Aorta (tissue), 5 donors: ENCODE measurements around the gene HNRNPF. TPM values are rescaled to one million over a fixed set of nuclear protein-coding genes. Genes with fewer than 3 reads are reported as not detected.

Source experiments
- ATAC-seq: fragments of 200-7000 bp; cut with Tn5 transposase; one replicate; pipeline ENCODE4 v1.9.1; 2022; ENCODE audit warnings: moderate library complexity; ENCODE audit not compliant: low FRiP score
- DNase-seq, 2 donors: peaks; one replicate each; pipeline ENCODE4 v3.0.0-alpha.2; 2020
- H3K27ac ChIP-seq, 2 donors: one replicate each; pipeline ENCODE4 v1.5.1; 2013; ENCODE audit warnings: low read length in 2 of 2, mild to moderate bottlenecking in 2 of 2, moderate library complexity in 2 of 2, control low read depth in 1 of 2, inconsistent platforms in 1 of 2, low read depth in 1 of 2
- H3K27me3 ChIP-seq, 2 donors: one replicate each; pipeline ENCODE4 v1.6.1; 2013; ENCODE audit warnings: control low read depth in 1 of 2, low read length in 1 of 2, mild to moderate bottlenecking in 1 of 2, moderate library complexity in 1 of 2; ENCODE audit not compliant: insufficient read depth in 2 of 2, control insufficient read depth in 1 of 2
- H3K36me3 ChIP-seq, 2 donors: one replicate each; pipeline ENCODE4 v1.6.1; 2013; ENCODE audit warnings: control low read depth in 1 of 2, low read length in 1 of 2, mild to moderate bottlenecking in 1 of 2; ENCODE audit not compliant: insufficient read depth in 2 of 2, control insufficient read depth in 1 of 2
- H3K4me1 ChIP-seq, 2 donors: one replicate each; pipeline ENCODE4 v1.6.1; 2013; ENCODE audit warnings: low read length in 2 of 2, control low read depth in 1 of 2, mild to moderate bottlenecking in 1 of 2, moderate library complexity in 1 of 2; ENCODE audit not compliant: insufficient read depth in 2 of 2, control insufficient read depth in 1 of 2
- H3K4me3 ChIP-seq, 2 donors: one replicate each; pipeline ENCODE4 v1.5.1; 2013; ENCODE audit warnings: low read length in 2 of 2, control low read depth in 1 of 2, mild to moderate bottlenecking in 1 of 2
- H3K9me3 ChIP-seq: one replicate; pipeline ENCODE4 v1.6.1; 2013; ENCODE audit warnings: mild to moderate bottlenecking, low read length; ENCODE audit not compliant: control insufficient read depth
- WGBS, 2 donors: extraction: QIAGEN DNeasy Blood & Tissue Kit; methylation state at CpG; one replicate each; pipeline ENCODE4 v1.1.7; 2013; 5-methylcytosine and 5-hydroxymethylcytosine counted together
- intact Hi-C, 2 donors: fragments of 100-400 bp; cut with DNase I; formaldehyde crosslinking; loops; one replicate each; pipeline versions ENCODE4 v1.14.2 to v1.15.0; 2022
- polyA plus RNA-seq, 2 donors: library from polyadenylated mRNA; stranded (reverse); fragments of 200-250 nt; gene quantifications; one replicate each; pipeline ENCODE4 v1.2.3, GENCODE V29; 2013
- total RNA-seq, 2 donors: library from RNA; stranded (reverse); fragmentation: NEBNext Ultra II Directional; extraction: Animal tissue kit (Norgen Biotek cat#: 25700); gene quantifications; one replicate each; pipeline ENCODE4 v1.2.1, GENCODE V29; 2021
- donor health status: healthy with polysubstance abuse.
- donor health status: Bipolar disorder and iron deficiency.
- donor health status: DM: no; HTN: no; CAD: no.
- donor health status: DM: no; HTN: no; CAD: no.
- donor health status: DM: yes; HTN: yes; CAD: no.

The HNRNPF gene
- total and polyA plus RNA-seq, 4 donors = 54.3 to 114 (median 83.3) TPM

DNA sequence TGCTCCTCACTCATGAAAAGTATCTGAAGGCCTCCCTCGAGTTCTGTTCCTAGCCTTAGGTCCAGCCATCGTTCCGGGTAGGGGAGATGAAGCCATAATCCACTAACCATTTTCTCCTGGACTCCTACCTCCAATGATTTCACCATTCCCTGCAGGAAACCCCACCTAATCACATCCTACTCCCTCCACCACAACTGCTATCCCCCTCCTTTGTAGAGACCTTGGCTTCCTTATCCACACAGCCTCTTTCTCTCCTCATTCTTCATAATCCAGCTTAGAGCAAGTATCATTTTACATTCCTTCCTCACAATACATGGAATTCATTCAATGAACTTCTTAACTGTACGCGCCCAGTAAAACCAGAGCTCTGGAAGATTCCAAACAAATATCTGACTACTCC, 18.7 kb downstream of the HNRNPF start:
- 79 to 81% methylated on average over 5 of the region's 5 CpGs for WGBS, 2 donors
- Histone ChIP-seq H3K9me3 (no peaks in the 10 kb centered on the region), H3K27me3 (no peaks in the 10 kb centered on the region), H3K4me1 (no peaks in the 10 kb centered on the region), H3K4me3 (no peak overlapping the region), H3K27ac (no peak overlapping the region), H3K36me3 (peaks cover 13 to 18% of the 10 kb centered on the region in 2 donors)
- intact Hi-C loops = no loop called here
- DNase-seq = no peak
- ATAC-seq = no peak

DNA sequence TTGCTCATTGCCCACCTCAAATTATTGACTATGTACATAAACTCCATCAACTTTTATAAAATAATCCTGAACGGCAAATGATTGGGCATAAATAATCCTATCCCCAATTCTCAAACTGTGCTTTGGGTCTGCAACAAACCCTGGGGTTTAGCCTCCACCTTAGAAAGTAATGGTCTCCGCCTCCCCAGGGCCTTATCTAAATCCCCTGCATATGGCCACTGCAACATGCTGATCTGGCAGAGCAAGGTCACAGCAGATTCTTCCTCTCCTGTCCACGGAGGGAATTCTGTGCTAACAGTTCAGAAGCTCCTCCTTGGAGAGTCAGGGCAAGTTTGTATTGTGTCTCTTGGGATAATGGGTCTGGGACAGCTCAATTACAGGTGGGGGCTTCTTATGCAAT, 19.1 kb downstream of the HNRNPF start:
- 62 to 67% methylated on average over 3 of the region's 3 CpGs for WGBS, 2 donors
- Histone ChIP-seq H3K27ac (peak overlapping the region in 1 of 2 donors; percentile 14), H3K4me3 (no peak overlapping the region), H3K36me3 (peaks cover 14 to 18% of the 10 kb centered on the region in 2 donors), H3K27me3 (peaks cover 0 to under 1% of the 10 kb centered on the region in 2 donors), H3K4me1 (no peaks in the 10 kb centered on the region), H3K9me3 (no peaks in the 10 kb centered on the region)
- ATAC-seq (no peak), DNase-seq (peak in 1 of 2 donors; percentile 6)
- intact Hi-C loops = no loop called here

DNA sequence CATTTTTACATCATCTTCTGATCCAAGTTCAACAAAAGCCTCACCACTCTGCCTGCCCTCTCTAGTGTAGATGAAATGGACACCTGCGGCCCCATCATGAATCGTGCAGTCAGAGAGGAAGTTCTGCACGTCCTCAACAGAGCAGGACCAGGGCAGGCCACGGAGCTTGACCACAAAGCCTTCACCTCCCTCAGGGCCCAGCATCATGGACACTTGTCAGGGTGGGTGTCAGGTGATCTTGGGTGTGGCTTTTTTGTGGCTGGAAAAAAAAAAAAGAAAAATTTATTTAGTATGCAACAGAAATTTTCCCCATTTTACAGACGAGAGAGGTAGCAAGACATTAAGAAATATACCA, 21.3 kb downstream of the HNRNPF start:
- ATAC-seq = no peak
- Histone ChIP-seq H3K4me3 (no peak overlapping the region), H3K27ac (no peak overlapping the region), H3K4me1 (no peaks in the 10 kb centered on the region), H3K36me3 (peaks cover 9 to 13% of the 10 kb centered on the region in 2 donors), H3K9me3 (no peaks in the 10 kb centered on the region), H3K27me3 (peaks cover 0 to 2% of the 10 kb centered on the region in 2 donors)
- peak; percentile 17 to 49 for DNase-seq
- intact Hi-C loops = no loop called here
- 78% methylated on average over 5 of the region's 5 CpGs for WGBS, 2 donors

DNA sequence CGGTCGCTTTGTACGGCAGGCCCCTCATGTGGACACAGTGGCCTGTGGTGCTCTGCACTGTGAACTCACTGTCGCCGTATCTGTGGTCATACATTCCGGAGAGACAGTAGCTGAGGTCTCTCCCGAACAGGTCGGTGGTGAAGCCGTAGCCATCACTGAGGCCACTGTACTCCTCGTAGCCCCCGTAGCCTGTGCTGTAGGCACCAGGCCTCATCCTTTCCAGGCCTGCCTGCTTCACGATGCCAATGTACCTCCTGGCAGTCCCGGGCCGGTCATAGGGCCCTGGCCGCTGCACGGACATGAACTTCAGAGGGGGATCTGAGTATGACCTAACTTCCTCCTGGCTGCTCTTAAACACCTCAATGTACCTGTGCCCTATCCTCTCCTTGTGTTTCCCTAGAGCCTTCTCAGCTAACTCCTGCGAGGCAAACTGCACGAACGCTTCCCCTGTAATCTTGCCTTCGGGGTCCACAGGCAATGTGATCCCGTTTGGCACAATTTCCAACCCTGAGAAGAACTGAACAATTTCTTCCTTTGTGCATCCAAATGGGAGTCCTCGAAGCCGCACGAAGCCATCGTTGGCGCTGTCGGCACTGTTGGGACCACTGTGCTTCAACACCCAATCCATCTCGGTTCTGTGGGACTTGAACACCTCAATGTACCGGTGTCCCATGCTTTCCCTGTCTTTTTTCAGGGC, 21.9 kb downstream of the HNRNPF start:
- DNase-seq (peak; percentile 13 to 65), ATAC-seq (no peak)
- Histone ChIP-seq H3K36me3 (peaks cover 7 to 13% of the 10 kb centered on the region in 2 donors), H3K27ac (no peak overlapping the region), H3K9me3 (no peaks in the 10 kb centered on the region), H3K4me3 (no peak overlapping the region), H3K27me3 (peaks cover 0 to 2% of the 10 kb centered on the region in 2 donors), H3K4me1 (no peaks in the 10 kb centered on the region)
- 92% methylated on average over 29 of the region's 29 CpGs for WGBS, 2 donors
- intact Hi-C loops = no loop called here

DNA sequence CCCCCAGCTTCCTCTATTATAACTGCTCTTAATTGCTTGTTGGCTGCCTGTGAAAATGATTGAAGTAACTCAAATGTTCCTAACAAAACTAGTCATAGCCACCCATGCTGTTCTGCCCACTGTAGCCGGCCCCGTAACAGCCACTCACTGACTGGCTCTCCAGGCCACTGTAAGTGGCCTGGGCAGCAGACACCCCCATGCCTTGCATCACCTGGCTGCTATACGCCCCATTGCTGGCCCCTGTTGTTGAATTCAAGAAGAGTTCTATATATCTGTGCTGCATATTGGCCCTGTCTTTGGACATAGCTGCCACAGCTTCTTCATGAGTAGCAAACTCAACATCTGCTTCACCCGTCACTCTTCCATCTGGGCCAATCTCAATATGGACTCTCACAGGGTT, 22.4 kb downstream of the HNRNPF start:
- H3K27ac ChIP-seq = no peak overlapping the region
- no peaks in the 10 kb centered on the region for H3K9me3 ChIP-seq
- H3K4me3 ChIP-seq = no peak overlapping the region
- DNase-seq (peak; percentile 14 to 19), ATAC-seq (no peak)
- H3K4me1 ChIP-seq = no peaks in the 10 kb centered on the region
- H3K27me3 ChIP-seq = peaks cover 0 to 2% of the 10 kb centered on the region in 2 donors
- 89 to 97% methylated on average over 4 of the region's 4 CpGs for WGBS, 2 donors
- intact Hi-C loops = no loop called here
- H3K36me3 ChIP-seq = peaks cover 7 to 10% of the 10 kb centered on the region in 2 donors

DNA sequence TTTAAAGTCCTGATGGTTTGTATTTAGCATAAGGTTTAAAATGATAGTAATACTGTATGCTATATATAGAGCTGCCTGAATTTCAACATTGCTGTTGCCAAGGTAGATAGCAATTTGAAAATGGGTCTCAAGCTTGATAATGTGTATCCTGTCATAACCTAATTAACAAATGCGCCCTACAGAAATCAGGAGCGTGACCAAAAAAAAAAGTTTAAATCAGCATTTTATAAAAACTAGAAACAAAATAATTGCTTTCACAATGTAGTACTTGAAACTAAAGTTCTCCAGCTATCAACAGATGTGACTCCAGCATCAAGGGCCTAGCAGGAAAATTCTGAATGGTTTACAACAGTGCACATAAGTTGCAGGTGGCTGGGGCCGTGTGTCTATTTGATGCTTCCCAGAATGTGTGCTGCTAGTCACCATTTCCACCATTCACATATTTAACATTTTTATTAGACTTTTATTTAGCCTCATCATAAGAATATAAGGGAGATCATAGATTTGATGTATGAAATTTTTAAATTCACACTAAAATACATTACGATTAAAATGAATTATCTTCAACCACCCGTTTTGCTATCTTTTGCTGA, 23.5 kb downstream of the HNRNPF start:
- no peak overlapping the region for H3K27ac ChIP-seq
- H3K4me3 ChIP-seq = no peak overlapping the region
- DNase-seq = peak in 1 of 2 donors; percentile 11
- intact Hi-C loops = no loop called here
- no peak for ATAC-seq
- no peaks in the 10 kb centered on the region for H3K9me3 ChIP-seq
- no peaks in the 10 kb centered on the region for H3K4me1 ChIP-seq
- peaks cover 7 to 10% of the 10 kb centered on the region in 2 donors for H3K36me3 ChIP-seq
- H3K27me3 ChIP-seq = peaks cover 0 to 2% of the 10 kb centered on the region in 2 donors
- WGBS, 2 donors = 72 to 76% methylated on average over 5 of the region's 5 CpGs

DNA sequence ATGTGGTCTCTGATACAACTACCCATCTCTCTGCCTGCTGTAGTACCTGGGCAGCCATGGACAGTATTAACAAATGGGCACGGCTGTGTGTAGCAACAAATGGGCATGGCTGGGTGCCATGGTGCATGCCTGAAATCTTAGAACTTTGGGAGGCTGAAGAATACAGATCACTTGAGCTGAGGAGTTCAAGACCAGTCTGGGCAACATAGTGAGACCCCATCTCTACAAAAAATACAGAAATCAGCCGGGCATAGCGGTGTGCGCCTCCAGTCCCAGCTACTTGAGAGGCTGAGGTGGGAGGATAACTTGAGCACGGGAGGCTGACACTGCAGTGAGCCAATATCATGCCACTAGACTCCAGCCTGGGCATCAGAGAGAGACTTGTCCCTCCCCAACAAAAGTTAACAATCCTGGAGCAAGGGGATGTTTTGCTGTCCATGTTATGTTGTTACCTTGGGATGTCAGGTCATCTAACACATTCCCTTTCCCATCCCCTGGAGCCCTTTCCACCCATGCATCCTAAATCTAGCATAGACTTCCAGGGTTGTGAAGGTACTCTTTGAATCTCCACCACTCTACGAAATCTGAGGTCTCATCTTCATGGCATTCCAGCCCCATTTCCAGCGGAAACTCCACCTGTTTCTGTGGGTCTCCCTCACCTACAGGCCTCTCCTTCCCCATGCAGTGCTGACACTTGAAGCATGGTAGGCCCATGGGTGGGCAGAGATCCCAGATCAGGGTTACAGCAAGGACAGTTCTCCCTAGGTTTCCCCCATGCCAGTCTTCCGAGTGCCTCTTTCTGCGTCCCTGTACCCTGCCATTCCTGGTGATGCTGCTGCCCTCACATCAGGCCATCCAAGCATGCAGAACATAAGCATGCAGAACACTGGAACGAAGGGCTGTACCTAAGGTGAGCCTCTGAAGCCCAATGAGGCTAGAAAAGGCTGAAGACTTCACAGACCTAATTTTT, 24.4 kb downstream of the HNRNPF start:
- 79 to 81% methylated on average over 10 of the region's 10 CpGs for WGBS, 2 donors
- DNase-seq (peak; percentile 23 to 53), ATAC-seq (no peak)
- Histone ChIP-seq H3K27ac (no peak overlapping the region), H3K4me1 (no peaks in the 10 kb centered on the region), H3K9me3 (no peaks in the 10 kb centered on the region), H3K27me3 (peaks cover 0 to 2% of the 10 kb centered on the region in 2 donors), H3K4me3 (no peak overlapping the region), H3K36me3 (peaks cover 2 to 10% of the 10 kb centered on the region in 2 donors)
- intact Hi-C loops = no loop called here

DNA sequence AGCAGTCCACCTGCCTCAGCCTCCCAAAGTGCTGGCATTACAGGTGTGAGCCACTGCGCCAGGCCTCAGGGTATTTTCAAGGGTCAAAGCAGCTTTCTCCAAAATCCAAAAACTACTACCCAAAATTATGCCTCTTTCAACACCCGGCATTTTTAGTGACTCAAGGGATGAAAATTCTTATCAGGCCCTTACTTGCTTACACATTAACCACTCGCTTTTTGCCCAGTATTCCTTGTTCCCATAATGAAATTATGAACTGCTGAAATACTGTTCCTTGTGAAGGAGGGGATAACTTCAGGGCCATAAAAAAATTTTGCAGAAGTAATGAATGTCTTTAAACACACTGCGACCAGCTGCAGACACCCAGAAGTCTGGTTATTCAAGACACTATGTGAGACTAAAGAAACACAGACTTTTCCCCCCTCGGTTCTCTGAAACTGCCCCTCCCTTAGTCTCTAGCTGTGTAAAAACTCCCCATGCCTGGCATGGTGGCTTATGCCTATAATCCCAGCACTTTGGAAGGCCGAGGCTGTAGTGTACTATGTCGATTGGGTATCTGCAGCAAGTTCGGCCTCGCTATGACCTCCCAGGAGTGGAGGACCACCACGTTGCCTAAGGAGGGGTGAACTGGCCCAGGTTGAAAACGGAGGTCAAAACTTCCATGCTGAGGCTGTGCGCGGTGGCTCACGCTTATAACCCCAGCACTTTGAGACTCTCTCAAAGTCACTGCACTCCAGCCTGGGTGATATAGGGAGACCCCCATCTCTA, 25.6 kb downstream of the HNRNPF start:
- ATAC-seq (no peak), DNase-seq (peak; percentile 22 to 57)
- peaks cover 0 to 10% of the 10 kb centered on the region in 2 donors for H3K36me3 ChIP-seq
- peaks cover 0 to 2% of the 10 kb centered on the region in 2 donors for H3K27me3 ChIP-seq
- H3K4me3 ChIP-seq = no peak overlapping the region
- no peaks in the 10 kb centered on the region for H3K9me3 ChIP-seq
- no peak overlapping the region for H3K27ac ChIP-seq
- no peaks in the 10 kb centered on the region for H3K4me1 ChIP-seq
- WGBS, 2 donors = 51 to 60% methylated on average over 14 of the region's 14 CpGs
- intact Hi-C loops = no loop called here
